ENCODE results near the gene CD2.

- TF ChIP-seq CTCF (conservative IDR thresholded peaks at IDR 0.05; ENCODE audit: low read depth, low read length) (no peak), EZH2 (IDR thresholded peaks at IDR 0.05; ENCODE audit: borderline replicate concordance, low read depth, low read length, poor library complexity, severe bottlenecking) (no peak)
Measured at GRCh38 chr1:116814926-116815723, 60.9 kb downstream of the CD2 start.

Data from A673 (cell line).